HG03521 (cell line): Measurements from ENCODE around the gene PLEKHM3.

Source experiments
- ATAC-seq: cut with Tn5 transposase; IDR thresholded peaks from one replicate; pipeline ENCODE4 v1.9.1; 2021; ENCODE audit warnings: mild to moderate bottlenecking, moderate library complexity; ENCODE audit not compliant: unreplicated experiment

The PLEKHM3 gene

GRCh38 chr2:207808119-207808518, 217.2 kb downstream of the PLEKHM3 start:
- ATAC-seq, result no peak

- ATAC-seq, result no peak
Observed at GRCh38 chr2:207807516-207807915, 217.8 kb downstream of the PLEKHM3 start.

- ATAC-seq, result no peak
Observed at GRCh38 chr2:207805566-207806226, 219.6 kb downstream of the PLEKHM3 start.

- ATAC-seq, result no peak
Observed at GRCh38 chr2:207802650-207803049, 222.7 kb downstream of the PLEKHM3 start.

- ATAC-seq, result no peak
Observed at GRCh38 chr2:207801259-207801658, 224.1 kb downstream of the PLEKHM3 start.

GRCh38 chr2:207796585-207797350, 228.6 kb downstream of the PLEKHM3 start:
- ATAC-seq, result no peak

GRCh38 chr2:207792244-207792785, 233.0 kb downstream of the PLEKHM3 start:
- no peak for ATAC-seq

GRCh38 chr2:207791579-207792243, 233.6 kb downstream of the PLEKHM3 start:
- no peak for ATAC-seq

- no peak for ATAC-seq
Observed at GRCh38 chr2:207790898-207791297, 234.4 kb downstream of the PLEKHM3 start.

GRCh38 chr2:207787800-207788199, 237.5 kb downstream of the PLEKHM3 start:
- no peak for ATAC-seq

GRCh38 chr2:207787017-207787416, 238.3 kb downstream of the PLEKHM3 start:
- ATAC-seq, result no peak

- no peak for ATAC-seq
Observed at GRCh38 chr2:207784898-207785297, 240.4 kb downstream of the PLEKHM3 start.

- ATAC-seq, result no peak
Observed at GRCh38 chr2:207783514-207783913, 241.8 kb downstream of the PLEKHM3 start.

- no peak for ATAC-seq
Observed at GRCh38 chr2:207782238-207783030, 242.9 kb downstream of the PLEKHM3 start.

GRCh38 chr2:207779523-207779922, 245.8 kb downstream of the PLEKHM3 start:
- ATAC-seq, result no peak

- ATAC-seq, result no peak
Observed at GRCh38 chr2:207778298-207778882, 246.9 kb downstream of the PLEKHM3 start.

- no peak for ATAC-seq
Observed at GRCh38 chr2:207777124-207777523, 248.2 kb downstream of the PLEKHM3 start.

- ATAC-seq, result no peak
Observed at GRCh38 chr2:207775473-207775872, 249.9 kb downstream of the PLEKHM3 start.

- no peak for ATAC-seq
Observed at GRCh38 chr2:207772844-207773205, 252.5 kb downstream of the PLEKHM3 start.

GRCh38 chr2:207772081-207772843, 253.1 kb downstream of the PLEKHM3 start:
- ATAC-seq, result no peak
